Body of pancreas (tissue), 4 donors: ENCODE data around the gene TULP4. TPM values are rescaled to one million over a fixed set of nuclear protein-coding genes. Genes with fewer than 3 reads are reported as not detected.

Source experiments
- ATAC-seq: fragments of 150-250 bp; one replicate; pipeline ENCODE4 v1.9.1; 2016
- DNase-seq, 4 donors: peaks; one replicate each; pipeline ENCODE4 v3.0.0-alpha.2; 2019
- H3K27ac ChIP-seq, 4 donors: fragments of 200-600 bp; sonication (generic); 1 replicate in 3 of 4; 2 replicates in 1 of 4; pipeline versions ENCODE4 v1.5.1 to v1.6.1; 2016 to 2019; ENCODE audit warnings: mild to moderate bottlenecking in 1 of 4, mixed read lengths in 1 of 4, moderate library complexity in 1 of 4
- H3K27me3 ChIP-seq, 2 donors: fragments of 200-600 bp; sonication (generic); one replicate each; pipeline ENCODE4 v1.6.0; 2016; ENCODE audit warnings: mild to moderate bottlenecking in 1 of 2
- H3K36me3 ChIP-seq, 2 donors: fragments of 200-600 bp; sonication (generic); replicated peaks in 1 of 2; 2 replicates each; pipeline ENCODE4 v1.5.1; 2016; ENCODE audit warnings: low read depth in 2 of 2; ENCODE audit not compliant: insufficient read depth in 1 of 2
- H3K4me1 ChIP-seq: fragments of 200-600 bp; sonication (generic); one replicate; pipeline ENCODE4 v1.6.0; 2016
- H3K4me3 ChIP-seq, 2 donors: fragments of 200-600 bp; sonication (generic); 1 replicate in 1 of 2; 2 replicates in 1 of 2; pipeline ENCODE4 v1.5.1; 2016 to 2019
- H3K9me3 ChIP-seq, 3 donors: fragments of 200-600 bp; sonication (generic); 1 replicate in 2 of 3; 2 replicates in 1 of 3; pipeline ENCODE4 v1.5.1; 2016
- CTCF ChIP-seq, 7 experiments: fragments of 450-650 bp in 4 of 7; fragments of 200-600 bp in 3 of 7; sonication (generic) in 3 of 7; IDR thresholded peaks; one replicate each; pipeline ENCODE4 v1.5.1; 2016 to 2019; ENCODE audit warnings: antibody characterized with exemption in 7 of 7
- POLR2A ChIP-seq, 3 donors: fragments of 450-650 bp; IDR thresholded peaks; one replicate each; pipeline ENCODE4 v1.6.1; 2016; ENCODE audit warnings: antibody characterized with exemption in 3 of 3, mild to moderate bottlenecking in 2 of 3
- WGBS, 2 donors: methylation state at CpG; one replicate each; pipeline ENCODE4 v1.1.5; 2017; 5-methylcytosine and 5-hydroxymethylcytosine counted together
- intact Hi-C: fragments of 100-400 bp; cut with DNase I; formaldehyde crosslinking; loops from one replicate; pipeline ENCODE4 v1.15.1; 2023
- total RNA-seq, 2 donors: library from RNA; depleted of rRNA; stranded (reverse); fragments of >200 nt; gene quantifications; one replicate each; pipeline ENCODE4 v1.1.0, GENCODE V29; 2016

Gene TULP4
- total RNA-seq, 2 donors from 2014 or later: 81.2 to 92.3 TPM

- TF ChIP-seq CTCF (IDR thresholded peaks at IDR 0.05) (no peak), POLR2A (IDR thresholded peaks at IDR 0.05) (no peak)
- intact Hi-C loops: no loop called here
- DNase-seq (no peak), ATAC-seq (no peak)
- Histone ChIP-seq H3K9me3 (no peaks in the 10 kb centered on the region), H3K4me3 (no peak overlapping the region), H3K27ac (no peak overlapping the region), H3K36me3 (no peaks in the 10 kb centered on the region), H3K27me3 (no peaks in the 10 kb centered on the region), H3K4me1 (peaks cover 12% of the 10 kb centered on the region)
- 54 to 77% methylated on average over 5 of the region's 5 CpGs for WGBS, 2 donors
Measured at GRCh38 chr6:158396136-158396535, 83.9 kb downstream of the TULP4 start.

GRCh38 chr6:158397578-158397977 lies 85.3 kb downstream of the TULP4 start:
- no peaks in the 10 kb centered on the region for H3K27me3 ChIP-seq
- ATAC-seq (no peak), DNase-seq (no peak)
- H3K27ac ChIP-seq: no peak overlapping the region
- H3K4me1 ChIP-seq: peaks cover 12% of the 10 kb centered on the region
- 93 to 95% methylated on average over 4 of the region's 4 CpGs for WGBS, 2 donors
- no peaks in the 10 kb centered on the region for H3K36me3 ChIP-seq
- TF ChIP-seq POLR2A (IDR thresholded peaks at IDR 0.05): no peak
- no peak for TF ChIP-seq CTCF (IDR thresholded peaks at IDR 0.05)
- intact Hi-C loops: no loop called here
- no peaks in the 10 kb centered on the region for H3K9me3 ChIP-seq
- no peak overlapping the region for H3K4me3 ChIP-seq

GRCh38 chr6:158398252-158399024 lies 86.2 kb downstream of the TULP4 start:
- TF ChIP-seq POLR2A (IDR thresholded peaks at IDR 0.05) (no peak), CTCF (IDR thresholded peaks at IDR 0.05) (no peak)
- DNase-seq (no peak), ATAC-seq (no peak)
- WGBS, 2 donors: 23 to 53% methylated on average over 3 of the region's 3 CpGs
- H3K27me3 ChIP-seq: no peaks in the 10 kb centered on the region
- no peaks in the 10 kb centered on the region for H3K9me3 ChIP-seq
- H3K4me1 ChIP-seq: peaks cover 12% of the 10 kb centered on the region
- H3K27ac ChIP-seq: no peak overlapping the region
- no peaks in the 10 kb centered on the region for H3K36me3 ChIP-seq
- no peak overlapping the region for H3K4me3 ChIP-seq
- intact Hi-C loops: no loop called here

GRCh38 chr6:158399040-158399700 lies 86.9 kb downstream of the TULP4 start:
- intact Hi-C loops: no loop called here
- 88 to 90% methylated on average over 3 of the region's 3 CpGs for WGBS, 2 donors
- no peak overlapping the region for H3K27ac ChIP-seq
- H3K4me3 ChIP-seq: no peak overlapping the region
- no peak for TF ChIP-seq POLR2A (IDR thresholded peaks at IDR 0.05)
- TF ChIP-seq CTCF (IDR thresholded peaks at IDR 0.05): no peak
- ATAC-seq (no peak), DNase-seq (no peak)
- H3K4me1 ChIP-seq: peaks cover 12% of the 10 kb centered on the region
- no peaks in the 10 kb centered on the region for H3K27me3 ChIP-seq
- H3K9me3 ChIP-seq: no peaks in the 10 kb centered on the region
- H3K36me3 ChIP-seq: no peaks in the 10 kb centered on the region
